ENCODE data around the gene C15orf40. TPM values are rescaled to one million over a fixed set of nuclear protein-coding genes. Genes with fewer than 3 reads are reported as not detected.

C15orf40 gene
- total and polyA plus RNA-seq, 2 of the 13 experiments (the other 11 are each of a cell fraction or from before 2014, with no cell fraction given): 24.0 to 26.3 TPM

GRCh38 chr15:82985688-82986441 is 25.6 kb downstream of the C15orf40 start, which contains the start of gene RAMAC (continued):
- TF ChIP-seq MYNN (CRISPR knock-in tag; IDR thresholded peaks at IDR 0.05; ENCODE audit: low read depth) (no peak), MXD4 (CRISPR knock-in tag; IDR thresholded peaks at IDR 0.05) (peak; percentile 93; the same call in 1 of the 2 replicates), RNF219 (CRISPR knock-in tag; IDR thresholded peaks at IDR 0.05) (no peak), DBP (CRISPR knock-in tag; IDR thresholded peaks at IDR 0.05; ENCODE audit: not compliant biosample characterization) (peak; percentile 72), FOXC1 (CRISPR knock-in tag; IDR thresholded peaks at IDR 0.05; ENCODE audit: borderline replicate concordance) (peak; percentile 28; the same call in 1 of the 2 replicates), PBX3 (CRISPR knock-in tag; IDR thresholded peaks at IDR 0.05; ENCODE audit: borderline replicate concordance) (no peak; the same call in 1 of the 2 replicates), ZSCAN31 (CRISPR knock-in tag; IDR thresholded peaks at IDR 0.05; ENCODE audit: low read depth) (peak; percentile 27; the same call in 1 of the 2 replicates), ZBTB14 (CRISPR knock-in tag; IDR thresholded peaks at IDR 0.05) (no peak), HOXA9 (CRISPR knock-in tag; IDR thresholded peaks at IDR 0.05; ENCODE audit: borderline replicate concordance) (peak; percentile 68; the same call in 1 of the 2 replicates), ZNF225 (CRISPR knock-in tag; IDR thresholded peaks at IDR 0.05) (0 out of 2 replicates have a peak, but pooled peaks have one; percentile 49), ZNF253 (CRISPR knock-in tag; IDR thresholded peaks at IDR 0.05; ENCODE audit: borderline replicate concordance) (peak; percentile 89; the same call in 1 of the 2 replicates), HMG20B (CRISPR knock-in tag; conservative IDR thresholded peaks at IDR 0.05) (0 out of 2 replicates have a peak, but pooled peaks have one; percentile 26), RFX1 (IDR thresholded peaks at IDR 0.05) (no peak), ZBTB49 (CRISPR knock-in tag; IDR thresholded peaks at IDR 0.05; ENCODE audit: borderline replicate concordance) (0 out of 2 replicates have a peak, but pooled peaks have one; percentile 9), NFE2L1 (CRISPR knock-in tag; IDR thresholded peaks at IDR 0.05; ENCODE audit: borderline replicate concordance) (peak; percentile 67; the same call in 1 of the 2 replicates)

Measured in HepG2 (cell line).